IPS DF 6.9 (cell line): ENCODE measurements around the gene REPS1.

Source experiments
- DNase-seq: peaks from one replicate; pipeline ENCODE4 v3.0.0-alpha.2; 2013; ENCODE audit warnings: low read depth, low spot score
- H3K27ac ChIP-seq: one replicate; pipeline ENCODE4 v1.5.1; 2013; ENCODE audit warnings: low read length, control low read depth
- H3K27me3 ChIP-seq: 2 replicates; pipeline ENCODE4 v1.6.1; 2013; ENCODE audit warnings: mild to moderate bottlenecking, low read length; ENCODE audit not compliant: control insufficient read depth, insufficient read depth
- H3K36me3 ChIP-seq: 2 replicates; pipeline ENCODE4 v1.6.1; 2013; ENCODE audit warnings: low read length; ENCODE audit not compliant: control insufficient read depth, insufficient read depth
- H3K4me1 ChIP-seq: 2 replicates; pipeline ENCODE4 v1.6.1; 2013; ENCODE audit warnings: low read length; ENCODE audit not compliant: control insufficient read depth, insufficient read depth
- H3K4me3 ChIP-seq: 2 replicates; pipeline ENCODE4 v1.5.1; 2013; ENCODE audit warnings: mild to moderate bottlenecking, low read length
- H3K9me3 ChIP-seq: 2 replicates; pipeline ENCODE4 v1.6.1; 2013; ENCODE audit warnings: low read length, inconsistent platforms; ENCODE audit not compliant: control insufficient read depth, insufficient read depth
- WGBS: extraction: QIAGEN DNeasy Blood & Tissue Kit; methylation state at CpG from one replicate; pipeline ENCODE4 v1.1.7; 2013; ENCODE audit warnings: mixed read lengths, missing lambda C conversion rate; ENCODE audit not compliant: insufficient read length, insufficient coverage; 5-methylcytosine and 5-hydroxymethylcytosine counted together

The REPS1 gene

GRCh38 chr6:138864343-138864890, 123.6 kb downstream of the REPS1 start:
- Histone ChIP-seq H3K27me3 (no peaks in the 10 kb centered on the region), H3K4me1 (no peaks in the 10 kb centered on the region), H3K36me3 (no peaks in the 10 kb centered on the region), H3K27ac (no peak overlapping the region), H3K4me3 (no peak overlapping the region), H3K9me3 (no peaks in the 10 kb centered on the region)
- no peak for DNase-seq
- no CpG with 5 or more reads among the region's 6 CpGs for WGBS

GRCh38 chr6:138863321-138863720, 124.7 kb downstream of the REPS1 start:
- Histone ChIP-seq H3K27ac (no peak overlapping the region), H3K4me3 (no peak overlapping the region), H3K27me3 (no peaks in the 10 kb centered on the region), H3K36me3 (no peaks in the 10 kb centered on the region), H3K9me3 (no peaks in the 10 kb centered on the region), H3K4me1 (no peaks in the 10 kb centered on the region)
- no peak for DNase-seq
- WGBS = no CpG with 5 or more reads among the region's 9 CpGs

GRCh38 chr6:138862456-138862855, 125.6 kb downstream of the REPS1 start:
- no peaks in the 10 kb centered on the region for H3K27me3 ChIP-seq
- H3K36me3 ChIP-seq = no peaks in the 10 kb centered on the region
- no peaks in the 10 kb centered on the region for H3K9me3 ChIP-seq
- no peak overlapping the region for H3K4me3 ChIP-seq
- H3K27ac ChIP-seq = no peak overlapping the region
- no peak for DNase-seq
- no peaks in the 10 kb centered on the region for H3K4me1 ChIP-seq
- no CpG with 5 or more reads among the region's 8 CpGs for WGBS

GRCh38 chr6:138857775-138858174, 130.3 kb downstream of the REPS1 start:
- Histone ChIP-seq H3K9me3 (no peaks in the 10 kb centered on the region), H3K27ac (no peak overlapping the region), H3K27me3 (no peaks in the 10 kb centered on the region), H3K4me1 (no peaks in the 10 kb centered on the region), H3K36me3 (no peaks in the 10 kb centered on the region), H3K4me3 (no peak overlapping the region)
- no peak for DNase-seq
- WGBS = no CpG with 5 or more reads among the region's 10 CpGs

- no peaks in the 10 kb centered on the region for H3K27me3 ChIP-seq
- WGBS = 100% methylated on average over 2 of the region's 6 CpGs
Measured at GRCh38 chr6:138856654-138857053, 131.4 kb downstream of the REPS1 start.

More at GRCh38 chr6:138856654-138857053, 131.4 kb downstream of the REPS1 start:
- H3K27ac ChIP-seq = no peak overlapping the region
- no peak for DNase-seq
- no peaks in the 10 kb centered on the region for H3K9me3 ChIP-seq
- no peak overlapping the region for H3K4me3 ChIP-seq
- H3K36me3 ChIP-seq = no peaks in the 10 kb centered on the region
- no peaks in the 10 kb centered on the region for H3K4me1 ChIP-seq
